ENCODE results near the gene SH3BP5L.

Gene SH3BP5L

GRCh38 chr1:248825909-248826760 lies at the start of gene SH3BP5L:
SH3BP5L (minus strand) TSS chr1:248825915; CDS start chr1:248824935, 980 bp downstream.
- DNase-seq: peak; percentile 95

DNA sequence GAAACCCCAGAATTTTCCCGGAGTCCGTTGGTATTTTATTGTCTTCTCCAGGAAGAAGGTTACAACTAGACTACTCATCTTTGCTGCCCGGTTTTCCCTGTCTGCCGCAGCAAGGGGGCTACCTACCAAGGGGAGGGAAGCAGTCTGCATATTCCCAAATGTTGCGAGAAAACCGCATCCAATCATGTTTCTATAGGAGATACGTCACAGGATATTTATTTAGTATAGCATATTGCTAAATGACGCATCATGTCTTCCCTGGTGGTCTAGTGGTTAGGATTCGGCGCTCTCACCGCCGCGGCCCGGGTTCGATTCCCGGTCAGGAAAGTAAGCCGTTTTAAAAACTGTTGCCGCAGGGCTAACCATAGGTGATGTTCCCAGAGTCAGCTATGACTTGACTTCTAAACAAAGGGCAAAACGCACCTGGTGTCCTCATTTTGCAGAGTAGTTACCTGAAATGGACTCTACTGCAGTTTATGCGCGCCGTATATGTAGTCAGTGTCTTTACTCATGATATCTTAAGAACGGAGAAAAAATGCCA lies 48.3 kb upstream of the SH3BP5L start:
- DNase-seq: peak; percentile 95

GRCh38 chr1:248873409-248873992 lies 47.8 kb upstream of the SH3BP5L start:
- DNase-seq: peak; percentile 99

DNA sequence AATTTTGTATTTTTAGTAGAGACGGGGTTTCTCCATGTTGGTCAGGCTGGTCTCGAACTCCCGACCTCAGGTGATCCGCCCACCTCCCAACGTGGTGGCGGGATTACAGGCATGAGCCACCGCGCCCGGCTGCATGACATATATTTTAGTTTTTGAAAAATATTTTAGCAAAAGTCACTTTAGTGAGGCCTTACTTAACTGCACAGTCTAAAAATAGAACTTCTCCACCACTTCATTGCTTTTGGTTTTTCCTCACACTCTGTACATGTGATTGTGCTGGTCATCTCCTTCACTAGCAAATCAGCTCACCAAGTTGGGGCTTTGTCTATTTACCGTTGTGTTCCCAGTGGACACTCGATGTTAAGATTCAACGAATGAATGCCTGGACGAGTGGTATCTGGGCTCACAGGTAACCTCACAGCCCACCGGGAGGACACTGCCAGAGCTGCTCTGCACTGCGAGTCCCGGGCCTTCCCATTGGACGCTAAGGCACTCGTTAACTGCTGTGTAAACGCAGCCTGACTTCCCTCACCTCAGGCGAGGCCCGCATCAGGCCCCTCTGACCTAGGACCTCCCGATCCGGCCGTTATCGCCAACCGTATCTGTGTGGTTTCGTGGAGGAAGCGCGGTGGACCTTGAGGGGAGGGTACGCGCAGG lies 47.2 kb upstream of the SH3BP5L start:
- peak; percentile 83 for DNase-seq

DNA sequence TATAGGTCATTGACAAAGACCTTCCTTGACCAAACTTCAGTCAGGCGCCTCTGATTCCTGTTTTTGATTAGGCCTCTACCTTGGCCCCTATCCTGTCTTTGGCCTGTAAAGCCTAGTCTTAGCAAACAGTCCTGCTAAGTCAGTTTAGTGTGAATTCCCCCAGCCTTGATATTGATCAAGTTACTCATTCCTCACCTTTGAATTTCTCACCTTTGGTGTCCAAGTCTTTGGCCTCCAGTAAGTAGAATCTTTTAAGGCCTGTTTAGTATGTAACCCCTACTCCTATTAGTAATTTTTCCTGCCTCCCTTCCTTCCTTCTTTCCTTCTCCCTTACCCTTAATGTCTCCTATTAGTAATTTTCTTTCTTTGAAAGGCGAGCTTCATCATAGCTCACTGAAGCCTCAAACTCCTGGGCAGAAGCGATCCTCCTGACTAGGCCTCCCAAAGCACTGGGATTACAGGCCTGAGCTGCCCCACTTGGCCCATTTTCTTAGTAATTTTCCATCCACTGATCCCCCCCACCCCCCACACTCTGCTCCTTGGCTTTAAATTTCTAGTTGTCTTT lies 46.2 kb upstream of the SH3BP5L start:
- DNase-seq: no peak

- peak; percentile 86 for DNase-seq
These were observed 37.5 kb upstream of the SH3BP5L start for GRCh38 chr1:248862998-248863881.

GRCh38 chr1:248862695-248862997 lies 36.9 kb upstream of the SH3BP5L start:
- DNase-seq: no peak

DNA sequence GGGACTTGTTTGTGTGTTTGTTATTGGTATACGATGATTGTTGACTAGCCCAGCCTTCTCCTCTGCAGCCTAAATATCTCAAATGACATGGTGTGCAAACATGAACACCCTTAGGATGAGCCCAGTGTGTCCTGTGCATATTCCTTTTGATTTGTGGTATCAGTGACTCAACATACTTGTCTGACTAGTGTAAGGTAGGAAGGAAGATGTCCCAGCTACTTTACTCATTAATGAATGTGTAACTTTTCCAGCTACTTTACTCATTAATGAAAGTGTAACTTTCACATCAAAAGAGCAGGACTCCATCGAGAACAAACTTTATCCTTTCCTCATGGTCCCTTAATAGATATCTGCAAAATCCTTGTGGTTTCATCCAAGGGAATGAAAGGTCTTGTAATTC lies 35.9 kb upstream of the SH3BP5L start:
- no peak for DNase-seq

DNA sequence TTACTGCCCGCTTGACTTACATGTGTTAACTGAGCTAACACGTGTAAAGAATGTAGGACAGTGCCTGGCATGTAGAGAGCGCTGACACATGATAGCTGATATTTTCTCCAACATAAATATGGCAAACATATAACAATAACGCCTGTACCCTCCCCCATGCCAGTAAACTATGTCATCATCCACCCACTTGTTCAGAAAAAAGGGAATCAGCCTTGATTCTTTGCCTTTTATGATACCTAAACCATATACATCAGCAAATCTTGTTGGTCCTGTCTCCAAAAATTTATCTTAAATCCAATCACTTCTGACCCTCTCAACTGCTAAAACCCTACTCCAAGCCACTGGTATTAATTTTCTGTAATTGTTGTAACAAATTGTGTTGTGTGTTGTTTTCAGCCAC lies 34.3 kb upstream of the SH3BP5L start:
- DNase-seq: no peak

- peak; percentile 97 for DNase-seq
These were observed 33.5 kb upstream of the SH3BP5L start, which contains the start of gene ZNF692 for GRCh38 chr1:248858891-248859889. ZNF692 (minus strand) TSS chr1:248859085; CDS start chr1:248858309, 776 bp downstream.

DNA sequence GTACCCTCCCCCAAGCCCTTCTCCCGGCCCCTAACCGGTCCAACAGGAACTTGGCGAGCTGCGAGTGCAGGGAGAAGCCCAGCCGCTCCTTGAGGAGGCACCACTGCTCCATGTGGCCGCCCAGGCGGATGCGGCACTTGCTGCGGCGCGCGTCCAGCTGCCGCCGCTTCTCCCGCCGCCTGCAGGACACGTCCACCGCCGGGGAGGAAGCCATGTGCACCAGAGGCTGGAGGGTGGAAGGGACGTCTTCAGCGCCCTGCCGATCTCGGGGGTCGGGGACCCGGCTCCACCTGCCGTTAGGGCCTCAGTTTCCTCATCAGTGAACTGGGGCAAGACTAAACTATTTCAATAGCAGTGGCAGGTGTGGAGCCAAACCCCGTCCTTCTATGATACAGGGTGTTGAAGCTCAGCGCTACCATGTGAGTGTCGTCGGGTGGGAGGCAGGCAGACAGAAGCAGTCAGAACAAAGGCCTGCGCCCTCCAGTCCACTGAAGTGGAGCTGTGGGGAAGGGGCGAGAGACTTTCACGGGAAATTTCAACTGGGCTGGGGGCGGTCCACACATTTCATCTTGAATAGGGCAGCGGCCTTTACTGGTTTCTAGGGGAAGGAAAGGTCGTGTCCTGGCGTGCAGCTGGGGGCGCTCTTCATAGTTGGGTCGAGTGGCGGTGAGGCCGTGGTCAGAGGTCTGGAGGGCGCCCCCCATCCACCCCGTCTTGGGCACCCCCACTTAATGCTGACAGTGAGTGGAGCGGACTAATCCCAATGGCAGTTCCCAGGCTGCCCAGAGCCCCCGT lies 32.6 kb upstream of the SH3BP5L start:
- DNase-seq: peak; percentile 77

GRCh38 chr1:248857749-248858095 lies 32.0 kb upstream of the SH3BP5L start:
- DNase-seq: no peak

DNA sequence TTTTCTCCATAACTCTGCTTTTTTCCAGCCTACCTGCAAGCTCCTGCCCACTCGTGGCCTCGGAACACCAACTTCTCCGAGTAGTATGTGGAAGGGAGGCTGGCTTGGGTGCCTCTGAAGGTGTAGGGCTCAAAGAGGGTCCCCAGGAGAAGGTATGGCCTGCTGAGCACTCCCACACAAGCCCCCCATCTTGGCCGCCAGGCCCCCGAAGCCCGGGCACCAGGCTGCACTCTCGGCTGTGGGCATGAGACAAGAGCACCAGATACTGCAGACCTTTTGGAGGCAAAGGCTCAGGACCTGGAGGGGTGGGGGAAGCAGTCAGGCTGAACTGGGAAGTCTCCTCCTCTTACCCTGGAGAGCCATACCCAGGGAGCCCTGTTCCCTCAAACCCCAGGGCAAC lies 31.5 kb upstream of the SH3BP5L start:
- no peak for DNase-seq

DNA sequence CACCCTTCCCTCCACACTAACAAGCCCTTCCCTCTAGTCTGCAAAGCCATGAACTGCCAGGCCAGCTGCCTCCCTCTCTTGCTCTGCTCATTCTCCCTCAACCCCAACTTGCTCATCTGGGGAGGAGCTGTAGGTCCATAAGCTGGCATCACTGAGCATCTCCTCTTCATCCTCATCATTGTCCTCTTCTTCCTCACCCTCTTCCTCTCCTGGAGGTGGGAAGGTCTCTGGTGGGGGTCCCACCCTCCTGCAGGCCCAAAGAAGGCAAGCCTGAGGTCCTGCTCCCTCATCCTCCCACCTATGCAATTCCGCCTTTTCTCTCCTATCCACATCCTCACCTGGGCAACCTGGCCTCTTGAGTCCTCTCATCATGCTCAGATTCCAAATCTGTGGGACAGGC lies 30.5 kb upstream of the SH3BP5L start:
- DNase-seq: no peak

GRCh38 chr1:248855580-248855979 lies 29.9 kb upstream of the SH3BP5L start:
- DNase-seq: no peak

DNA sequence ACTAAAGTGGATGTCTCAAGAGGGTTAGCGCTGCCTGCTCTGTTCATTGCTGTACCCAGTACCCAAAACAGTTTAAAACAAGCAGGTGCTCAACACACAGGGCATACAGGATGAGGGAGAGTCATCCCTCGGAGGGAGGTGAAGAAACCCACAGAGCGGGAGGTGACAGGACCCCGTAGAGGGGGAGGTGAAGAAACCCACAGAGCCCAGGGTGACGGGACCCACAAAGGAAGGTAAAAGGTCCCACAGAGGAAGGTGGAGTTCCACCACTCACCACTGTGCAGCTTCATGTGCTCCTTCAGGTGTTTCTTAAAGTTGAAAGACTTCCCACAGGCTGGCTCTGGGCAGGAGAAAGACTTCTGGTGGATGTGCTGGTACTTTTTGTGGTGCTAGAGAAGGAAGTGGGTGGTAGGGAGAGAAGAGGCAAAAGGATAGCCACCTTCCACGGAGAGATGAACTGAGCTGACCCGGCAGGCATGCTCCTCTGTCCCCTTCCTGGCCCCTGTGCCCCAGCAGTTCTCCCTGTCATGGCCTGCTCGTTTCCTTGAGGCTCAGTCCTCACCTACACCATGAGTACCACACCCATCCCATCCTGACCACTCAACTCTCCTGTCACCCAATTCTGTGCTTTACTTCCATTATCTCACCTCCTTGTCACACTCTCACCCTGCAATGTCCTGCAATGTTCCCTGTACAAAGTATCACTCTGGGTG lies 28.1 kb upstream of the SH3BP5L start:
- no peak for DNase-seq

GRCh38 chr1:248852481-248853405 lies 27.0 kb upstream of the SH3BP5L start:
- DNase-seq: no peak

DNA sequence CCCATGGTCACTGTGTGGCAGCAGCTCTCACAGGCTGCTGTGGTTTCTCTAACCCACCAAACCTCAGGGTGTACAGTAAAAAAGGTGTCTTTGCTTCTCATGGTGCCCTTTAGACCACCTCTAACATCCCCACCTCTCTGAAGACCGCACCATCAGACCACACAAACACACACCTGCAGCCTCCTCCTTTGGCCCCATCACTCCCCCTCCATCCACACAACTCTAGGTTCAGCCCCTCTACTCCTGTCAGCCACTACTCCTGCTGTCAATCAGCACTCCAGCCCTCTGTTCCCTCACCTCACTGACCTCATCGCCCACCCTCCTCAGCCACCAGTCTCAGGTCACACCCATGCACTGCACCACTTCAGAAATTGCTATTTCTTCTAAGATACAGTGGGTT lies 25.7 kb upstream of the SH3BP5L start:
- DNase-seq: no peak

Data from right forelimb (tissue), 1 donor.